Measurements from ENCODE around the gene CUL4A.

The CUL4A gene

GRCh38 chr13:113167575-113167974 is 41.8 kb upstream of the CUL4A start:
- no peaks in the 10 kb centered on the region for H3K4me1 ChIP-seq (ENCODE audit: control insufficient read depth in 5 of 5, insufficient read depth in 5 of 5, low read length in 5 of 5)
- peaks cover 0 to 14% (median 8%) of the 10 kb centered on the region in 5 donors for H3K27me3 ChIP-seq (ENCODE audit: control insufficient read depth in 5 of 5, insufficient read depth in 4 of 5, low read length in 5 of 5)
- peaks cover 0 to 20% (median 15%) of the 10 kb centered on the region in 5 donors for H3K36me3 ChIP-seq (ENCODE audit: control insufficient read depth in 5 of 5, insufficient read depth in 5 of 5, low read length in 5 of 5)
- no peak overlapping the region for H3K27ac ChIP-seq (ENCODE audit: low read depth, low read length)
- H3K9ac ChIP-seq (ENCODE audit: low read length in 5 of 5) = no peak overlapping the region
- H3K9me3 ChIP-seq (ENCODE audit: control insufficient read depth in 5 of 5, low read length in 5 of 5) = peaks cover 0 to 8% (median 0%) of the 10 kb centered on the region in 5 donors
- no peak overlapping the region for H3K4me3 ChIP-seq (ENCODE audit: low read depth in 1 of 5, low read length in 5 of 5)

GRCh38 chr13:113168211-113168610 is 41.2 kb upstream of the CUL4A start:
- no peak overlapping the region for H3K9ac ChIP-seq (ENCODE audit: low read length in 5 of 5)
- H3K4me3 ChIP-seq (ENCODE audit: low read depth in 1 of 5, low read length in 5 of 5) = no peak overlapping the region
- peaks cover 0 to 27% (median 21%) of the 10 kb centered on the region in 5 donors for H3K36me3 ChIP-seq (ENCODE audit: control insufficient read depth in 5 of 5, insufficient read depth in 5 of 5, low read length in 5 of 5)
- H3K4me1 ChIP-seq (ENCODE audit: control insufficient read depth in 5 of 5, insufficient read depth in 5 of 5, low read length in 5 of 5) = no peaks in the 10 kb centered on the region
- peaks cover 0 to 8% (median 2%) of the 10 kb centered on the region in 5 donors for H3K27me3 ChIP-seq (ENCODE audit: control insufficient read depth in 5 of 5, insufficient read depth in 4 of 5, low read length in 5 of 5)
- peaks cover 0 to 8% (median 0%) of the 10 kb centered on the region in 5 donors for H3K9me3 ChIP-seq (ENCODE audit: control insufficient read depth in 5 of 5, low read length in 5 of 5)
- H3K27ac ChIP-seq (ENCODE audit: low read depth, low read length) = no peak overlapping the region

DNA sequence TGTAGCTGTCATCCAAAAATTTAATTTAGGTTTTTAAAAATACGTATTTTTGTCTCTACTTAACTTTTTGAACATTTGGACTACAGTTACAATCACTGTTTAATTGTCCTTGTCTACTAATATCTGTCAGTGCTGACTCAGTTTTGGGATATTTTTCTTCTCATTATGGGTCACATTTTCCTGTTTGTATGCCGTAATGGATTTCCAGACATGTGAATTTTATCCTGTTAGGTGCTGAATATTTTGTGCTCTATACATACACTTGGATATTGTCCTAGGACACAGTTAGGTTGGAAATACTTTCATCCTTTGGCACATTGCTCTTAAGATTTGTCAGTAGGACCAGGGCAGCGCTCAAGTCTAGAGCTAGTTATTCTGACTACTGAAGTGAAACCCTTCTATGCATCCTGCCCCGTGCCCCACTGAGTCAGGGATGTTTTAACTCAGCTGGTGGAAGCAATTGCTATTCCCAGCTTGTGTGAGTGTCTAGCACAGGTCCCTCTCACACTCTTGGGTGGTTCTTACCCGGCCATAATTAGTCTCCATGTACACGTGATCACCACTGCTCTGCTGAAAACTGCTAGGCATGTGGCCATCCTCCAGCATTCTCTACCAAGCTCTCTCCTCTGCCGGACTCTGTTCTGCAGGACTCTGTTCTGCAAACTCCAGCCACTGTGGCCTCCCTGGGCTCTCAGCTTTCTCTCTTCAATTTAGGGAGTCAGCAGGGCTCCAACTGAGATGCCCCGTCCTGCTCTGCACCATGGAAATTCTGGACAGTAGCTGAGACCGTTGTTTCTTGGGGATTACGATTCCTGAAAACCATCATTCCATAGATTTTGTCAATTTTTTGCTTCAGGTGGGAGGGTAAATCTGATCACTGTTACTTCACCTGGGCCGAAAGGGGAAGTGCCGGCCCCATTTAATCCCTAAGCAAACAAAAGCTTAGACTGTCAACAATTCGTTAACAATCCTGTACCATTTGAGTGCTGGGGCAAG is 39.8 kb upstream of the CUL4A start:
- Histone ChIP-seq H3K9me3 (ENCODE audit: control insufficient read depth in 5 of 5, low read length in 5 of 5) (peaks cover 0 to 8% (median 0%) of the 10 kb centered on the region in 5 donors), H3K4me3 (ENCODE audit: low read depth in 1 of 5, low read length in 5 of 5) (no peak overlapping the region), H3K27ac (ENCODE audit: low read depth, low read length) (no peak overlapping the region), H3K27me3 (ENCODE audit: control insufficient read depth in 5 of 5, insufficient read depth in 4 of 5, low read length in 5 of 5) (no peaks in the 10 kb centered on the region), H3K4me1 (ENCODE audit: control insufficient read depth in 5 of 5, insufficient read depth in 5 of 5, low read length in 5 of 5) (no peaks in the 10 kb centered on the region), H3K9ac (ENCODE audit: low read length in 5 of 5) (no peak overlapping the region), H3K36me3 (ENCODE audit: control insufficient read depth in 5 of 5, insufficient read depth in 5 of 5, low read length in 5 of 5) (peaks cover 0 to 31% (median 23%) of the 10 kb centered on the region in 5 donors)

GRCh38 chr13:113170511-113170910 is 38.9 kb upstream of the CUL4A start:
- no peaks in the 10 kb centered on the region for H3K4me1 ChIP-seq (ENCODE audit: control insufficient read depth in 5 of 5, insufficient read depth in 5 of 5, low read length in 5 of 5)
- peaks cover 0 to 8% (median 0%) of the 10 kb centered on the region in 5 donors for H3K9me3 ChIP-seq (ENCODE audit: control insufficient read depth in 5 of 5, low read length in 5 of 5)
- H3K4me3 ChIP-seq (ENCODE audit: low read depth in 1 of 5, low read length in 5 of 5) = no peak overlapping the region
- peaks cover 4 to 40% (median 32%) of the 10 kb centered on the region in 5 donors for H3K36me3 ChIP-seq (ENCODE audit: control insufficient read depth in 5 of 5, insufficient read depth in 5 of 5, low read length in 5 of 5)
- H3K9ac ChIP-seq (ENCODE audit: low read length in 5 of 5) = no peak overlapping the region
- H3K27me3 ChIP-seq (ENCODE audit: control insufficient read depth in 5 of 5, insufficient read depth in 4 of 5, low read length in 5 of 5) = no peaks in the 10 kb centered on the region
- H3K27ac ChIP-seq (ENCODE audit: low read depth, low read length) = no peak overlapping the region

GRCh38 chr13:113171250-113172125 is 37.9 kb upstream of the CUL4A start:
- Histone ChIP-seq H3K4me3 (ENCODE audit: low read depth in 1 of 5, low read length in 5 of 5) (no peak overlapping the region), H3K36me3 (ENCODE audit: control insufficient read depth in 5 of 5, insufficient read depth in 5 of 5, low read length in 5 of 5) (peaks cover 4 to 50% (median 41%) of the 10 kb centered on the region in 5 donors), H3K27ac (ENCODE audit: low read depth, low read length) (no peak overlapping the region), H3K9ac (ENCODE audit: low read length in 5 of 5) (no peak overlapping the region), H3K9me3 (ENCODE audit: control insufficient read depth in 5 of 5, low read length in 5 of 5) (peaks cover 0 to 8% (median 0%) of the 10 kb centered on the region in 5 donors), H3K27me3 (ENCODE audit: control insufficient read depth in 5 of 5, insufficient read depth in 4 of 5, low read length in 5 of 5) (no peaks in the 10 kb centered on the region), H3K4me1 (ENCODE audit: control insufficient read depth in 5 of 5, insufficient read depth in 5 of 5, low read length in 5 of 5) (no peaks in the 10 kb centered on the region)

- Histone ChIP-seq H3K27me3 (ENCODE audit: control insufficient read depth in 5 of 5, insufficient read depth in 4 of 5, low read length in 5 of 5) (no peaks in the 10 kb centered on the region), H3K27ac (ENCODE audit: low read depth, low read length) (no peak overlapping the region), H3K9ac (ENCODE audit: low read length in 5 of 5) (no peak overlapping the region), H3K36me3 (ENCODE audit: control insufficient read depth in 5 of 5, insufficient read depth in 5 of 5, low read length in 5 of 5) (peaks cover 4 to 59% (median 46%) of the 10 kb centered on the region in 5 donors), H3K4me3 (ENCODE audit: low read depth in 1 of 5, low read length in 5 of 5) (no peak overlapping the region), H3K9me3 (ENCODE audit: control insufficient read depth in 5 of 5, low read length in 5 of 5) (peaks cover 0 to 4% (median 0%) of the 10 kb centered on the region in 5 donors), H3K4me1 (ENCODE audit: control insufficient read depth in 5 of 5, insufficient read depth in 5 of 5, low read length in 5 of 5) (no peaks in the 10 kb centered on the region)
Observed at GRCh38 chr13:113172419-113172926, 36.9 kb upstream of the CUL4A start.

GRCh38 chr13:113176280-113176679 is 33.1 kb upstream of the CUL4A start:
- Histone ChIP-seq H3K9ac (ENCODE audit: low read length in 5 of 5) (no peak overlapping the region), H3K4me1 (ENCODE audit: control insufficient read depth in 5 of 5, insufficient read depth in 5 of 5, low read length in 5 of 5) (no peaks in the 10 kb centered on the region), H3K4me3 (ENCODE audit: low read depth in 1 of 5, low read length in 5 of 5) (no peak overlapping the region), H3K27me3 (ENCODE audit: control insufficient read depth in 5 of 5, insufficient read depth in 4 of 5, low read length in 5 of 5) (no peaks in the 10 kb centered on the region), H3K27ac (ENCODE audit: low read depth, low read length) (no peak overlapping the region), H3K36me3 (ENCODE audit: control insufficient read depth in 5 of 5, insufficient read depth in 5 of 5, low read length in 5 of 5) (peaks cover 26 to 88% (median 77%) of the 10 kb centered on the region in 5 donors), H3K9me3 (ENCODE audit: control insufficient read depth in 5 of 5, low read length in 5 of 5) (no peaks in the 10 kb centered on the region)

DNA sequence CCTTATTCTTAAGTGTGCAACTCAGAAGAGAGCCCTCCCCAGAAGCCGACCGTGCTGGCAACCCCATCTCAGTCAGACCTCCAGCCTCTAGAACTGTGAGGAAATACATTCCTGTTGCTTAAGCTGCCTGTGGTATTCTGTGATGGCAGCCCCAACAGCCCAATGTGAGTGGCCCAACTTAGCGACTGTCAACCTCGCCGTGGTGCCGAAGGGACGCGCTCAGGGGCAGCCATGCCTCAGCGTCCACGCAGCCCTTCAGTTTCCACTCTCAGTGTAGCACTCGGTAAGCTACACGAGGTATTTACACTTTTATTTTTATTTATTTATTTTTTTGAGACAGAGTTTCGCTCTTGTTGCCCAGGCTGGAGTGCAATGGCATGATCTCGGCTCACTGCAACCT is 32.6 kb upstream of the CUL4A start:
- Histone ChIP-seq H3K4me3 (ENCODE audit: low read depth in 1 of 5, low read length in 5 of 5) (no peak overlapping the region), H3K36me3 (ENCODE audit: control insufficient read depth in 5 of 5, insufficient read depth in 5 of 5, low read length in 5 of 5) (peaks cover 26 to 88% (median 71%) of the 10 kb centered on the region in 5 donors), H3K27ac (ENCODE audit: low read depth, low read length) (no peak overlapping the region), H3K9me3 (ENCODE audit: control insufficient read depth in 5 of 5, low read length in 5 of 5) (no peaks in the 10 kb centered on the region), H3K4me1 (ENCODE audit: control insufficient read depth in 5 of 5, insufficient read depth in 5 of 5, low read length in 5 of 5) (no peaks in the 10 kb centered on the region), H3K9ac (ENCODE audit: low read length in 5 of 5) (no peak overlapping the region), H3K27me3 (ENCODE audit: control insufficient read depth in 5 of 5, insufficient read depth in 4 of 5, low read length in 5 of 5) (no peaks in the 10 kb centered on the region)

DNA sequence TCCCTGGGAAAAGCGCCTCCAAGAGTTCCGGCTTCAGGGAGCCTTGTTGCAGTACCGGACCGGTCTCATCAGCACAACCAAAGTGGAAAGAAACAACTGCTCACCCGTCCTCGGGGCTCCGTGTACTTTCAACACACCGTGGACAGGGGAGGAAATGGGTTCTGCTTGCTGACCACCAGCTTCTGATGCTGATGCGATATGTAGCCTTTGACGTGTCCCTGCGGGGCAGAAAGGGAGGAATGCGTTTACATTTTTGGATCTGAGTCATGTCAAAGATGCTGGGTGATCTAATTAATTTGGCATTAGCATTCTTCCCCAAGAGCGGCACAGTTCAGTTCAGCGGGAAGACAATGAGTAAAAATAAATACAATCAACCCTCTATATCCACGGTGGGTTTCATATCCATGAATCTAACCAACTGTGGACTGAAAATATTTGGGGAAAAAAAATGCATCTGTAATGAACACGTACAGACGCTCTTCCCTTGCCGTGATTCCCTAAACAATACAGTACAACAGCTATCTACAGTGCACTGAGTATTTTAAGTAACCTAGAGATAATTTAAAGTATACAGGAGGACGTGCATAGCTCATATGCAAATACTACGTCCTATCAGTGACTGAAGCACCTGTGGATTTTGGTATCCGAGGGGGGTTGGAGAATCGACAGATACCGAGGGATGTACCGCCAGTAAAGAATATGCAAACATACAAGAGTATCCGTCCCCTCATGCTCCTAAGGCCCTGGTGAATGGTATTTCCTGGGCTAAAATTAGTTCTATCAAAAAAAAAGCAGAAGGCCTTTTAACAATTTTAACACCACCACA is 31.1 kb upstream of the CUL4A start:
- no peak overlapping the region for H3K4me3 ChIP-seq (ENCODE audit: low read depth in 1 of 5, low read length in 5 of 5)
- H3K36me3 ChIP-seq (ENCODE audit: control insufficient read depth in 5 of 5, insufficient read depth in 5 of 5, low read length in 5 of 5) = peaks cover 32 to 85% (median 67%) of the 10 kb centered on the region in 5 donors
- no peaks in the 10 kb centered on the region for H3K9me3 ChIP-seq (ENCODE audit: control insufficient read depth in 5 of 5, low read length in 5 of 5)
- no peaks in the 10 kb centered on the region for H3K27me3 ChIP-seq (ENCODE audit: control insufficient read depth in 5 of 5, insufficient read depth in 4 of 5, low read length in 5 of 5)
- no peaks in the 10 kb centered on the region for H3K4me1 ChIP-seq (ENCODE audit: control insufficient read depth in 5 of 5, insufficient read depth in 5 of 5, low read length in 5 of 5)
- H3K27ac ChIP-seq (ENCODE audit: low read depth, low read length) = no peak overlapping the region
- H3K9ac ChIP-seq (ENCODE audit: low read length in 5 of 5) = no peak overlapping the region

Measured in subcutaneous abdominal adipose tissue (tissue), 5 donors.